NCI-H2196 (cell line): Measurements from ENCODE around the gene ECE1.

Source experiments
- DNase-seq: peaks from one replicate; lab custom pipeline; 2025; ENCODE audit not compliant: unreplicated experiment; lab: John Stamatoyannopoulos, UW

ECE1 gene

DNA sequence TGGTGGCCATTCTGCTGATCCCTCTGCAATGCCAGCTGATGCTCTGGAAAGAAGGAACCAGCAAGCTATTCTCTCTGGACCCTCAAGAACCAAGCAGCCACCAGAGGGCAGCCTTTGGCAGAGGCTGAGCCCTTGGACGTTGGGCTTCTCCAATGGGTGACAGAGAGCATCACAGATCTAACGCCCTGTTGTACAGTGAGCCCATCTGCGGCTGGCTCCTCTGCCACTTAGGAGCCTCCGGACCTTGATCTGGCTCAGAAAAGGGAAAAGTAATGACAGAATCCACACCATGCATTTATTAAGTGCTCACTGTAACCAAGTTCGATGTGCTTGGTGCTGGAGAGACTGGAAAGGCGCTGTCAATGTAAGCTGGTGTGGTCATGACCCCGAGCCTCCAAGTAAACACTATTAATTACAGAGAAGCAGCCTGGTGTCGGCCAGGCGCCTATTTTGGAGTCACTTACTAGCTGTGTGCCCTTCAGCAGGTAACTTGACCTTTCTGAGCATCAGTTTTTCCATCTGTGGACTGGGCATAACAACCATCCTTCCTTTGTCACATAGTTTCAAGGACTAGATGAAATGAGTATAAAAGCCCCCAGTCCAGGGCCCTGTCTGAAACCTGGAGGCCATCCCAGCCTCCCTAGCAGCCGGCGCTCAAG, 34.9 kb downstream of the ECE1 start:
- DNase-seq: peak; percentile 91

GRCh38 chr1:21254335-21254951, 35.8 kb downstream of the ECE1 start:
- no peak for DNase-seq

DNA sequence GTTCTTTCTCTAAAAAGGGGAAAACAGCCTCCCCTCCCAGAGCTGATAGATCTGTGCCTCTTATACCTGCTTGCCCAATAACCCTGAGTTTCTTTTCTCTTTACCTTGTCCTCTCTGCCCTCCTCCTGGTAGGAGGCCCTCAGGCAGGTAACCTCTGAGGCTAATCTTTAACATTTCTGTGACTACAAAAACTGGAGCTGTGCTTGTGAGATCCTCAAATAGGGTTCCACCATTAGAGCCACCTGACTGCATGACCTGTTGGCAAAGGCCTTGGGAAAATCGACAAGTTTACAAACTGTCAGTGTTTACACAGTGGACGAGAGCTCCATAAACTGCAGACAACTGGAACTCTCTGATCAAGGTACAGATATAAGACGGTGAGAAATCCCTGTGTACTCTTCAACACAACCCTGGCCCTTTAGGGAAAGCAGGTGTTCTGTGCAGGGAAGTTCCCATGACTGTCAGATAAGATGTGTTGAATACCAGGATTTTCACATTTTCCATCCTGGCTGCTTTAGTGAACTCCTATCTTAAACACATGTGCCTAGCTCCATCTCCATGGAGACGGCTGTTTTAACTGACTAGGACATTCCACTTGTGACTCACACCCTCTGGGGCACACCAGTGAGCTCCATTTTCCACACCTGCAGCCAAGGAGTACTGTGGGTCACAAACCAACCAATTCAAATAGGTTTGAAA, 38.3 kb downstream of the ECE1 start:
- peak; percentile 63 for DNase-seq

DNA sequence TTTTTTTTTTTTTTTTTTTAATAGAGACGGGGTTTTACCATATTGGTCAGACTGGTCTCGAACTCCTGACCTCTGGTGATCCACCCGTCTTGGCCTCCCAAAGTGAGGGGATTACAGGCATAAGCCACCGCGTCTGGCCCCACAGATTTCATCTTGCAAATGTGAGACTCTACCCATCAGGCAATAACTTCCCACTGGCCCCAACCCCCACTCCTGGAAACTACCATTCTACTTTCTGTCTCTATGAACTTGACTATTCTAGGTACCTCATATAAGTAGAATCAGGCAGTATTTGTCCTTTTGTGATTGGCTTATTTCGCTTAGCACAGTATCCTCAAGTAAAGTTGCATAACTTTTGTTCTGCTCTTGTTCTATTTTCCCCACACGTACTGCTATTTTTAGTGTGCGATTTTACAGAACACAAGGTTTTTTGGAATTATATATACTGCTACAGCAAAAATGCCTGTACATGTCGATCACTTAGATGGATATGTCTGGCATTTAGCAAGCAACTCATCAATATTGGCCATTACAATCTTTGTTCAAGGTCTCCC, 40.2 kb downstream of the ECE1 start:
- no peak for DNase-seq

- DNase-seq: no peak
Measured at GRCh38 chr1:21247892-21248715, 42.2 kb downstream of the ECE1 start.

DNA sequence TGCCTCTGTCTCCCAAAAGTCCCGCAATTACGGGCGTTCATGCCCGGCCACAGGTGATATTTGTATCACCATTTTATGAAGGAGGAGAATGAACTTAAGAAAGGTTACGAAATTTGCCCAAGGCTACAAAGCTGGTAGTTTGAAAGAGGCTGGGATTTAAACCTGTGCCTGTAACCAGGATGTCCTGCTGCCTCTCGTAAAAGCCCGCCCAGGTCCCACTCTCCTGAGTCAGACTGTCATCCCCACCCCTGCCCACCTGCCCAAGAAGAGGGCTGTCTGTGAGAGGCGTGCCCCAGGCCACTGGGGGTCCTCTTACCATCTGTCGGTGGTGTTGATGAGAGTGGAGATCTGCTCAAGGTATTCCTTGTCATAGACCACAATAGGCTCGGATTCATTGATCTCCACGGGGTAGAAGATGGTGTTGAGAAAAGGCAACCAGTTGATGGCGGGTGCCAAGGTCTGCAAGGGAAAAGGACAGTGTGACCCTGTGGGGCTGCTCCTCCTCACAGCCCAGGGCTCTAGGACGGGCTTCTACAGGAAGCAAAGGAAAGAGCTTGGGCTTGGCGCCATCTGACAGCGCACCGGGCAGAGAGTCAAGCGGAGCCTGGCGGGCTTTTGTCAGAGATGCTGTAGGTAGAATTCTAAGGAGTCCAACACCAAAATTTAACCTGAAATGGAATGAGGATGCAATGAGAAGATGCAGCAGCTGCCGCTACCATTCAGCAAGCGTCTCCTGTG, 43.2 kb downstream of the ECE1 start:
- DNase-seq: no peak

GRCh38 chr1:21245688-21246229, 44.5 kb downstream of the ECE1 start:
- DNase-seq: no peak

- DNase-seq: no peak
Measured at GRCh38 chr1:21244986-21245687, 45.1 kb downstream of the ECE1 start.

- DNase-seq: no peak
Measured at GRCh38 chr1:21244154-21244553, 46.1 kb downstream of the ECE1 start.

DNA sequence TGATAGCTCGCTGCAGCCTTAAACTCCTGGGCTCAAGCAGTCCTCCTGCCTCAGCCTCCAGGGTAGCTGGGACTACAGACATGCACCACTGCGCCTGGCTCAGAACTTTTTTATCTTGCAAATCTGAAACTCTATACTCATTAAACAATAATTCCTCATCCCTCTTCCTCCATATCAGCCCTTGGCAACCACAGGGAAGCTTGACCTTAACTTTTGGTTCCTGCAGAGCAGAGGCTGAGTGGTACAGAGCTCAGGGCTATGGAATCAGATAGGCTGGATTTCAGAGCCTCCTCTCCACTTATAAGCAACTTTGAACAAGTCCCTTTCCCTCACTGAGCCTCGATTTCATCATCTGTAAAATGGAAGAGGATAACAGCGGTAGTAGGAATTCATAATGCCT, 47.4 kb downstream of the ECE1 start:
- DNase-seq: no peak

DNA sequence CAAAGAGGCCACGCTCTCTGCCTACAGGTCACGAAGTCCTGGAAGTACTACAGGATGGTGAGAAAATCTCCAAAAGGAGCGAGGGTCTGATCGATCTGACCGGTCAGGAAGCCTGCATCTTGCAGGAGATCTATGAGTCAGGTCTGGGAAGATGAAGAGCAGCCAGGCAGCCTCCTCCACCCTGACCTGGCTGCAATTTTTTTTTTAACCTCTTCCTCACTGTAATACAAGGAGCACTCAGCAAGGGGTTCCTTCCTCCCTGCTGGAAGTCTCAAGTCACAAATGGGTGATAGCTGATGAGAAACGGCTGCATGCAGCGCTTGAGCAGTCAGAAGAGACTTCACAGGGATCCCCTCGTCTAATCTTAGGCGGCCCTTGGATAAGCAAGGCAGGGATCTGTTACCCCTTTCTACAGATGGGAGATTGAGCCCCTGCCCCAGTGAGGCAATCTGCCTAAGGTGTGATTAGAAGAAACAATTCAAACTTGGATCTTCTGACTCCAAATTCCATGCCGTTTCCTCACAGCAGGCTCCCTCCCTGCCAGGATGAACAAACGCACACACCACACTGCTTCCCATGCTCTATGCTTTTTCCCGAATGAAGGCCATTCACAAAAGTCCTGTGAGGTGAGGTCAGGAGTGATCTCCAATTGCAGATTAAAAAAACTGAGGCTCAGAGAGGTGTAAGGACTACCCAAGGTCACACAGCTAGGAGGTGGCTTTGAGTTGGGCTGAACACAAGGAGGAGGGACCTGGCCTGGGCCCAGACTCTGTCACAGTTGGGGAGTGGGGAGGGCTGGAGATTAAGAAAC, 48.3 kb downstream of the ECE1 start:
- no peak for DNase-seq

- DNase-seq: no peak
Measured at GRCh38 chr1:21240706-21241105, 49.6 kb downstream of the ECE1 start.

DNA sequence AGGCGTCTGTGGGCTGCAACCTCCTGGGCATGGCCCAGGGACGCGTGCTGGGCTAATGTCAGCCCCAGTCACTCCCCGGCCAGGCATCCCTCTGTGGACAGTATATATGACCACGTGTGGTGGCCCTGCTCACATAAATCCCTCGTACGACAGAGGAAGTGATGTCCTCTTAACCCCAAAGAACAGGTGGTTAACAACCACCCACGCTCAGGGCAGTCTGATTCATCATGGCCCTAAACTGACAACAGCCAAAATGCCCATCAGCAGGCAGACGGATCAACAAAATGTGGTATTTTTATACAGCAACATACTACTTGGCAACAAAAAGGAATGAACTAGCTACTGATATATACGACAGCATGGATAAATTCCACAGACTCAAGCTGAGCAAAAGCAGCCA, 51.0 kb downstream of the ECE1 start:
- no peak for DNase-seq

GRCh38 chr1:21238141-21238800, 52.0 kb downstream of the ECE1 start:
- DNase-seq: no peak

DNA sequence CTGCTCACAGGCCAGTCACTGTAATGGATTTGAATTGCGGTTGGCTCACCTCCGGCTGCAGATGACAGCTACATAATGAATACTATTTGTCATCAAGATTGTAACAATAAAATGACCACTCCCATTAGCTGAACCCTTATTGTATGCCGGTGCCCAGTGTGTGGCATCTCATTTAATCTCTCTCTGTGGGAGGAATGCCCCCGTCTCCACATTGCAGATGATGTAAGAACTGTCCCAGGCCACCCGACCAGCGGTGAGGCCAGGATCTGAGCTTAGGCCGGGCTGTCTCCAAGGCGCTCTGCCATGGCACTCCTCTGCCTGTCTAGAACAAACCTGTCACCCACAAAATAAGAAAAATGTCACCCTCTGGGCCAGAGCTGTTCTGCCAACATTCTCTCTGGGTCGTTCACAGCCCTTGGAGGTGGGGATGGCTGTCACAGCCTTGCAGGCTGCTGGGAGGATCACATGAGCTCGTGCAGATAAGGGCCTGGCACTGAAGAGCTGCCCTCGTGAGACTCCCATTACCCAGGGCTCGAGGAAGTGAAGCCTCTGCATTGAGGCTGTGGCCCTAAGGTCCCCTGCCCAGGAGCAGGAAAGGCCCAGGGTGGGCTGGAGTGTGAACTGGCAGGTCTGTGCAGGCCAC, 52.7 kb downstream of the ECE1 start:
- DNase-seq: no peak

GRCh38 chr1:21236178-21236577, 54.1 kb downstream of the ECE1 start:
- DNase-seq: no peak

GRCh38 chr1:21234779-21235178, 55.5 kb downstream of the ECE1 start:
- no peak for DNase-seq

DNA sequence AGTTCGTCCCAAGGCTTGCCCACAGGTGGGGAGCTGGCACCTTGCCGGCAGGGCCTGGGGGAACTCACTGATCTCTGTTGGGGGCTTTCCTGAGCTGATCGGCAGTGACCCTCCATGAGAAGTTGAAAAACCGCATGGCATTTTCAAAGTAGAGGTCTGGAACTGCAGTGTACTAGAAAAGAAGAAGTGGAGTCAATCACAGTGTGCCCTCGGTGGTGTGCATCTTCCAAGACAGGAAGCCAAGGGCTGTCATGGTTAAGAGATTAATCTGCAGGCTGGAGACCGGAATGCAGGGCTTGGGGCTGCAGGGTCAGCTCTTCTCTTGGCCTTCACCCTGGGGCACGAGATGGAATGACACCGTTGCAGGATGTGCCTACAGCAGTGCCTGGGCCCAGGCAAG, 56.8 kb downstream of the ECE1 start:
- no peak for DNase-seq
